HepG2 (cell line): ENCODE measurements around the gene CAMSAP3. TPM values are rescaled to one million over a fixed set of nuclear protein-coding genes. Genes with fewer than 3 reads are reported as not detected.

ENCODE experiments used
- ATAC-seq: fragments of 200-7000 bp; cut with Tn5 transposase; 3 replicates; pipeline ENCODE4 v1.9.1; 2020; ENCODE audit warnings: mild to moderate bottlenecking, moderate library complexity
- BruUV-seq: library from RNA; stranded (reverse); fragments of 400-500 nt; replicated peaks from 2 replicates; lab custom pipeline; 2021; lab: Mats Ljungman, UMichigan
- CTCF ChIA-PET: fragments of 300-600 bp; formaldehyde crosslinking; extraction: SDS; loops from one replicate; lab custom pipeline; 2021; ENCODE audit warnings: low total read pairs, inconsistent platforms, low intra/inter-chr PET ratio; lab: Yijun Ruan, JAX
- POLR2A ChIA-PET: fragments of 350-600 bp; sonication (Branson Sonifier 250); formaldehyde crosslinking; loops from one replicate; lab custom pipeline; 2020; ENCODE audit warnings: antibody characterized with exemption, inconsistent platforms; lab: Yijun Ruan, JAX
- DNase-seq: peaks from one replicate; pipeline ENCODE4 v3.0.0-alpha.2; 2015; ENCODE audit warnings: low spot score
- FAIRE-seq: peaks from 3 replicates; lab custom pipeline; 2011; peaks lifted over from hg19 to GRCh38; lab: Jason Lieb, UNC
- H2AFZ ChIP-seq: one replicate; pipeline ENCODE4 v1.6.1; 2011; ENCODE audit warnings: low read length, inconsistent platforms
- H3K27ac ChIP-seq: fragments of 300-600 bp; 3 replicates; pipeline ENCODE4 v1.8.0; 2011; ENCODE audit warnings: mixed run types, mild to moderate bottlenecking, mixed read lengths, low read length, inconsistent platforms; ENCODE audit not compliant: insufficient read depth; ENCODE audit errors: extremely low read length
- H3K27me3 ChIP-seq, 2 experiments: fragments of 200-600 bp in 1 of 2; 2 replicates in 1 of 2; 3 replicates in 1 of 2; pipeline versions ENCODE4 v1.6.0 to v1.8.0; 2011; ENCODE audit warnings: low read length in 2 of 2, mild to moderate bottlenecking in 2 of 2, moderate library complexity in 2 of 2, inconsistent platforms in 1 of 2; ENCODE audit not compliant: insufficient read depth in 2 of 2, control insufficient read depth in 1 of 2
- H3K36me3 ChIP-seq, 2 experiments: fragments of 200-600 bp in 1 of 2; replicated peaks in 1 of 2; 2 replicates in 1 of 2; 3 replicates in 1 of 2; pipeline versions ENCODE4 v1.5.1 to v1.8.0; 2011; ENCODE audit warnings: low read length in 2 of 2, inconsistent platforms in 1 of 2; ENCODE audit not compliant: insufficient read depth in 2 of 2, control insufficient read depth in 1 of 2
- H3K4me1 ChIP-seq: 2 replicates; pipeline ENCODE4 v1.5.1; 2012; ENCODE audit warnings: low read length, inconsistent platforms; ENCODE audit not compliant: insufficient read depth
- H3K4me2 ChIP-seq: 2 replicates; pipeline ENCODE4 v1.6.0; 2011; ENCODE audit warnings: low read depth, low read length, inconsistent platforms
- H3K4me3 ChIP-seq, 3 experiments: fragments of 200-600 bp in 1 of 3; sonication (generic), shearing (Covaris generic) in 1 of 3; replicated peaks in 1 of 3; 2 replicates each; pipeline ENCODE4 v1.5.1; 2011 to 2016; ENCODE audit warnings: low read length in 3 of 3, inconsistent platforms in 2 of 3, low read depth in 2 of 3, mild to moderate bottlenecking in 2 of 3, control low read depth in 1 of 3, mixed read lengths in 1 of 3; ENCODE audit not compliant: insufficient read depth in 1 of 3
- H3K79me2 ChIP-seq: one replicate; pipeline ENCODE4 v1.6.1; 2011; ENCODE audit warnings: low read length, inconsistent platforms; ENCODE audit not compliant: insufficient read depth
- H3K9ac ChIP-seq: 2 replicates; pipeline ENCODE4 v1.6.0; 2011; ENCODE audit warnings: mild to moderate bottlenecking, low read depth, low read length, inconsistent platforms; ENCODE audit not compliant: insufficient read depth
- H3K9me3 ChIP-seq: 2 replicates; pipeline ENCODE4 v1.5.1; 2012; ENCODE audit warnings: mild to moderate bottlenecking, low read length
- H4K20me1 ChIP-seq: 2 replicates; pipeline ENCODE4 v1.6.0; 2011; ENCODE audit warnings: inconsistent platforms, mild to moderate bottlenecking, low read length, moderate library complexity; ENCODE audit not compliant: insufficient read depth
- ATF5 ChIP-seq: sonication (generic); formaldehyde crosslinking; IDR thresholded peaks from 2 replicates; pipeline ENCODE4 v1.4.0; 2020; ENCODE audit warnings: mild to moderate bottlenecking, low read depth, missing genetic modification reagents
- CCAR2 ChIP-seq: fragments of 200-400 bp; formaldehyde crosslinking; optimal IDR thresholded peaks from 2 replicates; pipeline ENCODE3; 2018; ENCODE audit warnings: low read depth, mild to moderate bottlenecking, low read length, moderate library complexity
- KAT2B ChIP-seq: fragments of 150-350 bp; IDR thresholded peaks from 2 replicates; pipeline ENCODE4 v1.6.1; 2014; ENCODE audit warnings: low read depth, low read length, borderline replicate concordance
- KLF13 ChIP-seq: sonication (generic); formaldehyde crosslinking; IDR thresholded peaks from 2 replicates; pipeline ENCODE4 v1.4.0; 2020; ENCODE audit warnings: mild to moderate bottlenecking, missing genetic modification reagents
- KLF9 ChIP-seq: IDR thresholded peaks from 2 replicates; pipeline ENCODE4 v1.6.1; 2016; ENCODE audit warnings: low read depth
- NCOA1 ChIP-seq: sonication (generic); formaldehyde crosslinking; IDR thresholded peaks from 2 replicates; pipeline ENCODE4 v1.9.0; 2021; ENCODE audit warnings: missing genetic modification reagents
- NFIC ChIP-seq: IDR thresholded peaks from 2 replicates; pipeline ENCODE4 v1.6.1; 2012; ENCODE audit warnings: mild to moderate bottlenecking, low read length, inconsistent platforms
- PCBP2 ChIP-seq: fragments of 200-400 bp; formaldehyde crosslinking; optimal IDR thresholded peaks from 2 replicates; pipeline ENCODE3; 2018; ENCODE audit warnings: low read length, low read depth; ENCODE audit not compliant: poor library complexity, severe bottlenecking
- PLRG1 ChIP-seq: fragments of 450-650 bp; conservative IDR thresholded peaks from 2 replicates; pipeline ENCODE4 v1.6.1; 2016
- POLR2G ChIP-seq: fragments of 200-400 bp; formaldehyde crosslinking; IDR thresholded peaks from 2 replicates; pipeline ENCODE4 v1.6.1; 2018; ENCODE audit warnings: mild to moderate bottlenecking, low read depth, low read length, moderate library complexity
- ZBTB46 ChIP-seq: sonication (generic); formaldehyde crosslinking; IDR thresholded peaks from 2 replicates; pipeline ENCODE4 v1.4.0; 2020; ENCODE audit warnings: mild to moderate bottlenecking, missing genetic modification reagents, borderline replicate concordance
- ZFYVE20 ChIP-seq: sonication (generic); formaldehyde crosslinking; IDR thresholded peaks from 2 replicates; pipeline ENCODE4 v1.8.0; 2023; ENCODE audit warnings: low read depth, mild to moderate bottlenecking, moderate library complexity, missing genetic modification reagents, borderline replicate concordance
- ZNF33B ChIP-seq: sonication (generic); formaldehyde crosslinking; IDR thresholded peaks from 2 replicates; pipeline ENCODE4 v1.5.1; 2020; ENCODE audit warnings: mild to moderate bottlenecking, missing genetic modification reagents
- WGBS: methylation state at CpG from one replicate; pipeline ENCODE4 v1.1.6; 2017; ENCODE audit warnings: low lambda C conversion rate; 5-methylcytosine and 5-hydroxymethylcytosine counted together
- in situ Hi-C: cut with HindIII; loops from 2 replicates; pipeline ENCODE4 v1.10.0; 2017; ENCODE audit warnings: low pct_unique_long_range_greater_than_20kb; ENCODE audit not compliant: extremely low pct_ligation_motif_present
- intact Hi-C: fragments of 100-400 bp; cut with micrococcal nuclease; formaldehyde crosslinking; loops from one replicate; pipeline ENCODE4 v1.10.0; 2022; ENCODE audit not compliant: unreplicated experiment
- polyA plus RNA-seq, 8 experiments: library from polyadenylated mRNA; depleted of rRNA in 3 of 8; stranded (reverse) in 7 of 8; unstranded in 1 of 8; fragments of >200 nt; fragmentation: Illumina TruSeq in 4 of 8; extraction: Trizol in 4 of 8; gene quantifications; 2 replicates each; pipeline versions ENCODE4 v1.2.1 to v1.2.3, GENCODE V29; 2011 to 2016; ENCODE audit warnings: low read depth in 4 of 8, missing spikeins in 1 of 8, mixed read lengths in 1 of 8; ENCODE audit not compliant: insufficient read depth in 1 of 8
- total RNA-seq, 5 experiments: library from RNA; depleted of rRNA; stranded (reverse); fragments of >200 nt; fragmentation: Illumina TruSeq; extraction: Trizol; gene quantifications; 2 replicates each; pipeline ENCODE4 v1.2.3, GENCODE V29; 2016; ENCODE audit warnings: low read depth in 1 of 5
- TF ChIP-seq, protein P1 (sequence below): sonication (generic); formaldehyde crosslinking; IDR thresholded peaks from 2 replicates; pipeline ENCODE4 v1.5.0; 2020; ENCODE audit warnings: mild to moderate bottlenecking, missing genetic modification reagents
- TF ChIP-seq, protein P2 (sequence below): sonication (generic); formaldehyde crosslinking; IDR thresholded peaks from 2 replicates; pipeline ENCODE4 v1.5.1; 2020; ENCODE audit warnings: missing genetic modification reagents, mild to moderate bottlenecking, borderline replicate concordance

Gene CAMSAP3
- total and polyA plus RNA-seq, 2 of the 13 experiments (the other 11 are each of a cell fraction or from before 2014, with no cell fraction given), result 10.8 to 11.8 TPM

DNA sequence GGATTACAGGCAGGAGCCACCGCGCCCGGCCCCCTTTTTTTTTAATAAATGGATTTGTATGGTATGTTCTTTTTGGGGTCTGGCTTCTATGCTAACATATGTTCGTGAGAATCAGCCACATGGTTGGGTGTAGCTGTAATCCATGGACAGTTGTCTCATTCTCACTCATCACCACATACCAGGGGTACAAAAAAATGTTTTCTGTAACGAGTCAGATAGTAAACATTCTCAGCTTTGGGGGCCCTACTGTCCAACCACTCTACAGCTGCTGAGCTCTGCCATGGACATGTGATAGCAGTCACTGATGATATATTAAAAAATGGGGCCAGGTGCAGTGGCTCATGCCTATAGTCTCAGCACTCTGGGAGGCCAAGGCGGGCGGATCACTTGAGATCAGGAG lies 68.0 kb downstream of the CAMSAP3 start (continued):
- TF ChIP-seq NCOA1 (CRISPR knock-in tag), result no peak
- no peak for TF ChIP-seq NFIC
- TF ChIP-seq PCBP2, result no peak
- no peak for TF ChIP-seq ZNF33B
- no peak for TF ChIP-seq POLR2G
- TF ChIP-seq ATF5 (CRISPR knock-in tag), result no peak
- TF ChIP-seq PLRG1, result no peak

DNA sequence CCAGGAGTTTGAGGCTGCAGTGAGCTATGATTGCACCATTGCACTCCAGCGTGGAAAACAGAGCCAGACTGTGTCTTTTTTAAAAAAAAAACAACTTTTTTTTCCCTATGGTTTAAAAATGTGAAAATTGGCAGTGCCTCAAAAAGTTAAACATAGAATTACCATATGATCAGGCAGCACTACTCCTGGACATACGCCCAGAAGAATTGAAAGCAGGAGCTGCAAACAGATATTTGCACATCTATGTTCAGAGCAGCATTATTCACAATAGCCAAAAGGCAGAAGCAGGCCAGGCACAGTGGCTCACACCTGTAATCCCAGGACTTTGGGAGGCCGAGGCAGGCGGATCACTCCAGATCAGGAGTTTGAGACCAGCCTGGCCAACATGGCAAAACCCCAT lies 69.4 kb downstream of the CAMSAP3 start:
- in situ Hi-C loops (no loop called here), intact Hi-C loops (no loop called here)
- ChIA-PET POLR2A (no interaction called here), CTCF (no interaction called here)
- Histone ChIP-seq H3K79me2 (no peaks in the 10 kb centered on the region), H3K9me3 (no peaks in the 10 kb centered on the region), H3K27ac (no peak overlapping the region), H2AFZ (no peak overlapping the region), H3K36me3 (no peaks in the 10 kb centered on the region), H3K4me2 (no peak overlapping the region), H3K4me3 (no peak overlapping the region), H3K4me1 (no peaks in the 10 kb centered on the region), H4K20me1 (no peaks in the 10 kb centered on the region), H3K9ac (no peak overlapping the region), H3K27me3 (peaks cover 0 to 14% of the 10 kb centered on the region in 2 experiments; a peak in 2 of 5 replicates)
- ATAC-seq (no peak), FAIRE-seq (no peak), DNase-seq (no peak)
- BruUV-seq, result no TSS peak
- WGBS, result 21% methylated on average over 4 of the region's 4 CpGs
- TF ChIP-seq, protein P1, sequence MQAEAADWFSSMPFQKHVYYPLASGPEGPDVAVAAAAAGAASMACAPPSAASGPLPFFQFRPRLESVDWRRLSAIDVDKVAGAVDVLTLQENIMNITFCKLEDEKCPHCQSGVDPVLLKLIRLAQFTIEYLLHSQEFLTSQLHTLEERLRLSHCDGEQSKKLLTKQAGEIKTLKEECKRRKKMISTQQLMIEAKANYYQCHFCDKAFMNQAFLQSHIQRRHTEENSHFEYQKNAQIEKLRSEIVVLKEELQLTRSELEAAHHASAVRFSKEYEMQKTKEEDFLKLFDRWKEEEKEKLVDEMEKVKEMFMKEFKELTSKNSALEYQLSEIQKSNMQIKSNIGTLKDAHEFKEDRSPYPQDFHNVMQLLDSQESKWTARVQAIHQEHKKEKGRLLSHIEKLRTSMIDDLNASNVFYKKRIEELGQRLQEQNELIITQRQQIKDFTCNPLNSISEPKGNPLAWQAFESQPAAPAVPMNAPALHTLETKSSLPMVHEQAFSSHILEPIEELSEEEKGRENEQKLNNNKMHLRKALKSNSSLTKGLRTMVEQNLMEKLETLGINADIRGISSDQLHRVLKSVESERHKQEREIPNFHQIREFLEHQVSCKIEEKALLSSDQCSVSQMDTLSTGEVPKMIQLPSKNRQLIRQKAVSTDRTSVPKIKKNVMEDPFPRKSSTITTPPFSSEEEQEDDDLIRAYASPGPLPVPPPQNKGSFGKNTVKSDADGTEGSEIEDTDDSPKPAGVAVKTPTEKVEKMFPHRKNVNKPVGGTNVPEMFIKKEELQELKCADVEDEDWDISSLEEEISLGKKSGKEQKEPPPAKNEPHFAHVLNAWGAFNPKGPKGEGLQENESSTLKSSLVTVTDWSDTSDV (CRISPR knock-in tag), result no peak
- TF ChIP-seq ZFYVE20 (CRISPR knock-in tag), result no peak
- TF ChIP-seq KLF9 (CRISPR knock-in tag), result no peak
- no peak for TF ChIP-seq ZBTB46
- TF ChIP-seq KAT2B, result no peak
- no peak for TF ChIP-seq CCAR2
- TF ChIP-seq, protein P2, sequence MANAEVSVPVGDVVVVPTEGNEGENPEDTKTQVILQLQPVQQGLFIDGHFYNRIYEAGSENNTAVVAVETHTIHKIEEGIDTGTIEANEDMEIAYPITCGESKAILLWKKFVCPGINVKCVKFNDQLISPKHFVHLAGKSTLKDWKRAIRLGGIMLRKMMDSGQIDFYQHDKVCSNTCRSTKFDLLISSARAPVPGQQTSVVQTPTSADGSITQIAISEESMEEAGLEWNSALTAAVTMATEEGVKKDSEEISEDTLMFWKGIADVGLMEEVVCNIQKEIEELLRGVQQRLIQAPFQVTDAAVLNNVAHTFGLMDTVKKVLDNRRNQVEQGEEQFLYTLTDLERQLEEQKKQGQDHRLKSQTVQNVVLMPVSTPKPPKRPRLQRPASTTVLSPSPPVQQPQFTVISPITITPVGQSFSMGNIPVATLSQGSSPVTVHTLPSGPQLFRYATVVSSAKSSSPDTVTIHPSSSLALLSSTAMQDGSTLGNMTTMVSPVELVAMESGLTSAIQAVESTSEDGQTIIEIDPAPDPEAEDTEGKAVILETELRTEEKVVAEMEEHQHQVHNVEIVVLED (CRISPR knock-in tag), result no peak
- TF ChIP-seq KLF13 (CRISPR knock-in tag), result no peak
